ENCODE measurements around the gene FNIP1. TPM values are rescaled to one million over a fixed set of nuclear protein-coding genes. Genes with fewer than 3 reads are reported as not detected.

The FNIP1 gene
- total and polyA plus RNA-seq, 2 of the 8 experiments (the other 6 are each of a cell fraction or from before 2014, with no cell fraction given): 3.5 to 17.3 TPM

DNA sequence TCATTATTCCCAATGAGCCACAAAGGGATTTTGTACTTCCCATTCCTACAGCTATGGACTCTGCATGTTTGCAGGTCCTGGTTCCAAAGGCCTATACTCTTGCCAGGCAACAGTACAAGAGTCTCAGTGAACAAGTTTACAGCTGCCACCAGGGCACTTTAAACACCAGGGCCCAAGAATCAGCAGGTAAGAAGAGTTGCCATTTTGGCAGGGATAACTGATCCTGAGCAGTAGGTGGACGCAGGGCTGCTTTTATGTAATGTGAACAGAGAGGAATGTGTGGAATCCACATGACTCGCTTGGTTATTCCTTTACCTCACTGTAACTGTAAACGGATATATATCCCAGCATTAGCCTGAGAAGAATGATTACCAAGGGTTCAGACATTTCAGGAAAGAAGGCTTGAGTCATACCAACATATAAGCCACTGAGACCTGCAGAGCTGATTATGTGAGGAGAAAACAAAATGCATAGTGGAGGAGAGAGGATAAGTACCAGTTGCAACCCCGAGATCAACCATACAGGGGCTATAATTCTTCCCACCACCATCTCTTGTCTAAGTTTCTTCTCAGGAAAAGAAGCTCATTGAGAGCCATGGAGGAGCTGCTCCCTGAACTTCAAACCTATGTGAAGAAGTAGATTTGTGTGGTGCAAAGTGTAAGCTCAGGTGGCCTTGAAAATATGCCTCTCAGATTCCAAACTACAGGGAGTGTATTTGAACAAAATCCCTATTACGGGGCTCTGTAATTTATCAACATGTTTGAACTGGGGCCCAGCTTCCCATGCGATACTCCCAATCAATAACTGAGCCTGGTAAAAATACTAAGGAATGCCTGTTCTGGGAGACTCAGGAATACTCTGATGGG, 186.4 kb downstream of the FNIP1 start:
- Histone ChIP-seq H3K23me2 (ENCODE audit: low read depth, low read length) (no peaks in the 10 kb centered on the region), H3K4me2 (ENCODE audit: insufficient read depth in 1 of 2, low read depth in 2 of 2, low read length in 2 of 2) (no peak overlapping the region), H3K27me3 (replicated peaks in 1 of 4; ENCODE audit: control insufficient read depth in 3 of 4, extremely low read depth in 1 of 4, insufficient read depth in 3 of 4, low read length in 3 of 4) (no peaks in the 10 kb centered on the region), H3K79me2 (ENCODE audit: control insufficient read depth in 1 of 2, insufficient read depth in 2 of 2, low read length in 2 of 2) (peaks cover 13 to 92% of the 10 kb centered on the region in 2 experiments), H2BK5ac (ENCODE audit: low read depth, low read length) (no peak overlapping the region), H2BK15ac (ENCODE audit: low read length) (no peak overlapping the region), H4K20me1 (replicated peaks in 1 of 2; ENCODE audit: control insufficient read depth in 1 of 2, insufficient read depth in 2 of 2, low read length in 2 of 2) (peaks cover 5 to 11% of the 10 kb centered on the region in 2 experiments), H3K79me1 (ENCODE audit: low read depth, low read length) (peaks cover 7% of the 10 kb centered on the region), H3K56ac (replicated peaks; ENCODE audit: insufficient read length, low read depth, low read length) (no peak overlapping the region), H4K8ac (ENCODE audit: extremely low read depth, insufficient read depth, low read length) (no peak overlapping the region), H4K5ac (ENCODE audit: insufficient read length, low read depth, low read length) (no peak overlapping the region), H3K4ac (replicated peaks; ENCODE audit: insufficient read length, low read depth, low read length) (no peak overlapping the region), H3K14ac (ENCODE audit: insufficient read length) (no peak overlapping the region), H3K18ac (ENCODE audit: extremely low read depth, low read length) (no peak overlapping the region), H3K9me3 (ENCODE audit: insufficient read depth in 2 of 2, low read depth in 1 of 2, low read length in 1 of 2) (no peaks in the 10 kb centered on the region), H3K23ac (ENCODE audit: insufficient read length) (no peak overlapping the region), H2BK120ac (replicated peaks; ENCODE audit: low read depth, low read length) (no peak overlapping the region), H2AFZ (ENCODE audit: low read length) (no peak overlapping the region), H3K27ac (ENCODE audit: low read depth, low read length) (no peak overlapping the region), H2BK20ac (ENCODE audit: low read length) (no peak overlapping the region), H3K36me3 (ENCODE audit: control insufficient read depth in 2 of 4, insufficient read depth in 4 of 4, low read length in 3 of 4) (no peaks in the 10 kb centered on the region), H3K4me3 (ENCODE audit: extremely low read depth in 1 of 4, insufficient read depth in 2 of 4, low read depth in 3 of 4, low read length in 4 of 4) (no peak overlapping the region), H3K9ac (replicated peaks in 1 of 4; ENCODE audit: extremely low read depth in 1 of 4, low read depth in 3 of 4, low read length in 3 of 4) (no peak overlapping the region), H3K4me1 (replicated peaks in 1 of 4; ENCODE audit: control insufficient read depth in 3 of 4, insufficient read depth in 4 of 4, low read length in 3 of 4) (peaks cover 0 to 8% (median 1%) of the 10 kb centered on the region in 4 experiments; a peak in 2 of 7 replicates), H2AK5ac (ENCODE audit: low read depth, low read length) (no peak overlapping the region), H4K91ac (replicated peaks; ENCODE audit: insufficient read length, low read length) (no peak overlapping the region), H2BK12ac (ENCODE audit: low read depth, low read length) (no peak overlapping the region)
- no peak for TF ChIP-seq RXRA (IDR thresholded peaks at IDR 0.05; ENCODE audit: insufficient read depth, low read depth, low read length)
- no peak for TF ChIP-seq FOSL1 (IDR thresholded peaks at IDR 0.05; ENCODE audit: insufficient read depth, low read depth, low read length)
- TF ChIP-seq POLR2AphosphoS5 (IDR thresholded peaks at IDR 0.05; ENCODE audit: low read depth, low read length): no peak
- TF ChIP-seq, protein P1, sequence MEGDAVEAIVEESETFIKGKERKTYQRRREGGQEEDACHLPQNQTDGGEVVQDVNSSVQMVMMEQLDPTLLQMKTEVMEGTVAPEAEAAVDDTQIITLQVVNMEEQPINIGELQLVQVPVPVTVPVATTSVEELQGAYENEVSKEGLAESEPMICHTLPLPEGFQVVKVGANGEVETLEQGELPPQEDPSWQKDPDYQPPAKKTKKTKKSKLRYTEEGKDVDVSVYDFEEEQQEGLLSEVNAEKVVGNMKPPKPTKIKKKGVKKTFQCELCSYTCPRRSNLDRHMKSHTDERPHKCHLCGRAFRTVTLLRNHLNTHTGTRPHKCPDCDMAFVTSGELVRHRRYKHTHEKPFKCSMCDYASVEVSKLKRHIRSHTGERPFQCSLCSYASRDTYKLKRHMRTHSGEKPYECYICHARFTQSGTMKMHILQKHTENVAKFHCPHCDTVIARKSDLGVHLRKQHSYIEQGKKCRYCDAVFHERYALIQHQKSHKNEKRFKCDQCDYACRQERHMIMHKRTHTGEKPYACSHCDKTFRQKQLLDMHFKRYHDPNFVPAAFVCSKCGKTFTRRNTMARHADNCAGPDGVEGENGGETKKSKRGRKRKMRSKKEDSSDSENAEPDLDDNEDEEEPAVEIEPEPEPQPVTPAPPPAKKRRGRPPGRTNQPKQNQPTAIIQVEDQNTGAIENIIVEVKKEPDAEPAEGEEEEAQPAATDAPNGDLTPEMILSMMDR (IDR thresholded peaks at IDR 0.05; ENCODE audit: control extremely low read depth in 1 of 3, insufficient read depth in 1 of 3, low read depth in 1 of 3, low read length in 3 of 3): no peak
- no peak for TF ChIP-seq HDAC2 (IDR thresholded peaks at IDR 0.05; ENCODE audit: borderline replicate concordance in 1 of 2, low read depth in 2 of 2, low read length in 2 of 2)
- TF ChIP-seq JUN (IDR thresholded peaks at IDR 0.05; ENCODE audit: low read depth, low read length): no peak
- no peak for TF ChIP-seq SIN3A (conservative IDR thresholded peaks at IDR 0.05 in 1 of 2, IDR thresholded peaks at IDR 0.05 in 1 of 2; ENCODE audit: low read depth in 1 of 2, low read length in 2 of 2)
- DNase-seq (ENCODE audit: low read depth in 1 of 2, low spot score in 2 of 2): no peak
- no peak for FAIRE-seq
- WGBS, 2 experiments (ENCODE audit: extremely low coverage in 1 of 2, insufficient coverage in 1 of 2, insufficient read length in 1 of 2, insufficient replicate concordance in 2 of 2, low coverage in 1 of 2, low lambda C conversion rate in 2 of 2, missing lambda C conversion rate in 1 of 2): 89% methylated on average over 6 of the region's 6 CpGs; no CpG with 5 or more reads in 1 of the 2 experiments
- POLR2A ChIA-PET (ENCODE audit: partially characterized antibody): interaction anchor here (0.6 kb wide), 1 partner anchor 52 kb away, joined by 3 read pairs; no protein-coding TSS in a partner anchor
- CTCF ChIA-PET (ENCODE audit: partially characterized antibody): interaction anchor here (1.1 to 2.3 kb wide), 3 partner anchors 21 to 397 kb away, joined by 3 to 13 read pairs (median 3); no protein-coding TSS in a partner anchor
